ENCODE results near the gene MPST.

MPST gene

DNA sequence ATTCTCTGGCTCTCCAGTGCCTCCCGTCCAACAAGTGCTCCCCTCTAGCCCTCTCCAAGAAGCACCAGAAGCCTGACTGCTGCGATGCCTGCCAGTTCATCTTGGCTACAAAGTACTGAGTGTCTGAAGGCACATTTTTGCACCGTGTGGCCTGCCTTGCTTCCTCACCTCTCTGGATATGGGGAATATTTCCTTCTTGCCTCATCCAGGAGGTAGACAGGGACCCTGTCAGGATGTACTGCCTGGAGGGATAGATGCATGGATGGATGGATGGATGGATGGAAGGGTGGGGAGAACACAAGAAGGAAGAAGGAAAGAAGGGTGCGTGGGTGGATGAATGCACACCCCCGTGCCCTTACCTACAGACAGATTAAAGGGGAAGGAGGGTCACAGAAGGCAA, 59.6 kb downstream of the MPST start:
- DNase-seq (ENCODE audit: low read depth in 2 of 2), result no peak

Measured in activated CD8-positive, alpha-beta memory T cell treated with anti-CD3 and anti-CD28 coated beads for 4 hours (primary cell).